NCI-H774 (cell line): ENCODE measurements around the gene DLX3.
"Not testable (repeated sequence)": the region's sequence is repeated elsewhere in the genome, so short reads cannot be mapped to it uniquely, and the experiment has no call there.

Experiments
- DNase-seq: peaks from one replicate; lab custom pipeline; 2025; lab: John Stamatoyannopoulos, UW

The DLX3 gene

DNA sequence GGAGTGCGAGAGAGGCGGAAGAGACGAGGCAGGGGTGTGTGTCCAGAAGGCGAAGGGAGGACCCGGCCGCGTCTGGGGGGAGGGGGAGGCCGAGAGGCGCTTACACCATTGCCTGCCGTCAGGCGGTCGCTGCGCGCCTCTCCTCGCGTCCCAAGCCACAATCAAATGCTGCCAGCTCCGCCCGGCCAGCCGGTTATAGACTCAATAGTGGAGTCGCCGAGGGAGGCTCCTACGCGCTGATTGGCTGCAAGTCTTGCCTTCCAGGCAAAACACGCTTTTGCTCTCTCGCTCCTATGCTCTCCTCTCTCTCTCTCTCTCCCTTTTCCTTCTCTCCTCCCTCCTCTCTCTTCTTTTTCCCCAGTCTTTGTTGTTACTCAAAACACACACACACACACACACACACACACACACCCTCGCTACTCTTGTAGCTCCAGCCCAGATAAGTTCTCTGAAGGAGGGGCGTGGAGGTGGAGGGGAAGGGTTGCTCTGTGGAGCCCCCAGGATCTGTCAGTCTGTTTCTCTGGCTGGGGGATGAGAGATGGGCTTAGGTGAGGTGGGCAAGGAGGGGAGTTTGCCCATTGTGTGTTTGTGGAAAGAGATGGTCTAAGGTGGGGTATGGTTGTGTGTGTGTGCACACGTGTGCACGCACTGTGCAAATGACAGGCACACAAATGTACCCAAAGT, at the start of gene DLX3:
DLX3 (minus strand) TSS at position 170 of the 684 bp plus-strand sequence. CDS start 226 bp downstream, outside the sequence.
- peak; percentile 40 for DNase-seq

DNA sequence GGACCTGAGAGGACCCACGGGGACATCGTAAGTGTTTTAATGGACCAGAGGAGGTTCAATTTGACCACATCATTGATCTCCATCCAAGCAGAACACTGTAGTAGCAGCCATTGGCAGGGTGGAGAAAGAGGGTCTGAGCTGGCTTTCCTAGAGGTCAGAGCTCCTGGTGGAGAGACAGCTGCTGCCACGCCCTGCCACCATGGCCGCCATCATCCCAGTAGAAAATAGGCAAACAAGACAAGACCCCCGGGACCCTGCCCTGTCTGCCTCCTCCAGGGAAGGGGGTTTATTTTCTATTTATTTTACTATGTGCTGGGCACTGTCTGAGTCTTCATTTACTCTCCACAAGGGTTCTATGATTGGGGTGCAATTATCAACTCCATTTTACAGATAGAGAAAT, 49.5 kb upstream of the DLX3 start:
- DNase-seq = no peak

DNA sequence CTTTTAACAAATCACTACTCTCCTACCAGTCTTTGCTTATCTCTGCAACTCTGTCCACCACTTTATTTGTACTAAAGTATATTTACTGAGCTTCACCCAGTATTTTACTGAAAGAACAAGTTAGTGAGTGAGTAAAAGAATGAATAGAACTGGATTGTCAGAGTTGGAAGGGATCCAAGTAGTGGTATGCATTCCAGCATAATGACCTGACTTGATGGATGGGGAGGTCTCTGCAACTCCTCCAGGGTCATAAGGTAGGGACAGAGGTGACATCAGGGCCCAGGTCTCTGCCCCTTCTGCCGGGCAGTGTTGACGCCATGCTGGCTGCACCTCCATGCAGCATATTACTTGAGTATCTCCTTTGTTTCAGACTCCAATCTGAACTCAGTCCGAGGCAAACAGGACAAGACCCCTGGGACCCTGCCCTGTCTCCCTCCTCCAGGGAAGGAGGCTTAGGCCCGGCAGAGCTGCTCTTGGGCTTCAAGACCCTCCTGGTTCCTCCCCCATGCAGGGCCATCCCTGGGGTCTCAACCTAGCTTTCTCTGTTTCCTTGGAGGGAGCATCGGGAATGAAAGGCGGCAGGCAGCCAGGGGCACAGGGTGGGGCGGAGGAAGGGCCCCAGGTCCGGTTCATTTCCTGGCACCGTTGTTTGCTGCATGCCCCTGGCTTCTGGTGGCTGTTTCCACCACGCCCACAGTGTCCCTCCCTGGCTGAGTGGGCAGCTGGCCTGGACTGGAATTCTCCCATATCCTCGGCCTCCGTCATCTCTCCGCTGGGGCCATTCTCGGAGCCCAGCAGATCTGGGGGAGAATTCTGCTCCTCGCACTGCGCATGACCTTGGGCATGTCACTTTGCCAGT, 48.5 kb upstream of the DLX3 start:
- DNase-seq = no peak

DNA sequence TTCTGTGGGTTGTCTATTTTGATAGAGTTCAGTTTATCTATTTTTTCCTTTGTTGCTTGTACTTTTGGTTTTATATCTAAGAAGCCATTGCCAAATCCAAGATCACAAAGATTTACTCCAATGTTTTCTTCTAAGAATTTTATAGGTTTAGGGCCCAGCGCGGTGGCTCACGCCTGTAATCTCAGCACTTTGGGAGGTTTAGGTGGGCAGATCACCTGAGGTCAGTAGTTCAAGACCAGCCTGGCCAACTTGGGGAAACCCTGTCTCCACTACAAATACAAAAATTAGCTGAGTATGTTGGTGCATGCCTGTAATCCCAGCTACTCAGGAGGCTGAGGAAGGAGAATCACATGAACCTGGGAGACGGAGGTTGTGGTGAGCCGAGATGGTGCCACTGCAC, 47.2 kb upstream of the DLX3 start:
- no peak for DNase-seq

DNA sequence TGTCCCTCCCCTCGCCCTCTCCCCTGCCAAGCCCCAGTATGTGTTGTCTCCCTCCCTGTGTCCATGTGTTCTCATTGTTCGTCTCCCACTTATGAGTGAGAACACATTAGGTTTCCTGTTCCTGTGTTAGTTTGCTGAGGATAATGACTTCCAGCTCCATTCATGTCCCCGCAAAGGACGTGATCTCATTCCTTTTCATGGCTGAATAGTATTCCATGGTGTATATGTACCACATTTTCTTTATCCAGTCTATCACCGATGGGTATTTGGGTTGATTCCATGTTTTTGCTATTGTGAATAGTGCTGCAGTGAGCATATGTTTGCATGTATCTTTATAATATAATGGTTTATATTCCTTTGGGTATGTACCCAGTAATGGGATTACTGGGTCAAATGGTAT, 45.5 kb upstream of the DLX3 start:
- not testable (repeated sequence) for DNase-seq

DNA sequence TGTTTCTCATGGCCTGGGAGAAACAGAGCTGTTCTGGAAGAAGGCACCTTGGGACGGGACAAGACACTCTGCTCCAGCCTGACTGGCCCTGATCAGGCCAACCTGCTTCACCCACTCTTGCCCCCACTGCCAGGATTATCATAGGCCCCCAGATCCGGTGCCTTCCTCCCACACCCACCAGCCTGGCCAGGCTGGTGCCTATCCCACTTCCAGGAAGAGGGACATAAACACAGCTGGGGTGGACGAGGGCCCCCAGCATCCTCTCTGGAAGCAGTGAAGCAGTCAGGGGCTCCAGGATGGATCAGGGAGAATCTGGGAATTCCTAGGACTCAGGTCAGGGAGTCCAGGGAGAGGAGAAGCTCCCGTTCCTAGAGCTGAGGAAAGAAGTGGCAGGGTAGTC, 44.0 kb upstream of the DLX3 start:
- no peak for DNase-seq

DNA sequence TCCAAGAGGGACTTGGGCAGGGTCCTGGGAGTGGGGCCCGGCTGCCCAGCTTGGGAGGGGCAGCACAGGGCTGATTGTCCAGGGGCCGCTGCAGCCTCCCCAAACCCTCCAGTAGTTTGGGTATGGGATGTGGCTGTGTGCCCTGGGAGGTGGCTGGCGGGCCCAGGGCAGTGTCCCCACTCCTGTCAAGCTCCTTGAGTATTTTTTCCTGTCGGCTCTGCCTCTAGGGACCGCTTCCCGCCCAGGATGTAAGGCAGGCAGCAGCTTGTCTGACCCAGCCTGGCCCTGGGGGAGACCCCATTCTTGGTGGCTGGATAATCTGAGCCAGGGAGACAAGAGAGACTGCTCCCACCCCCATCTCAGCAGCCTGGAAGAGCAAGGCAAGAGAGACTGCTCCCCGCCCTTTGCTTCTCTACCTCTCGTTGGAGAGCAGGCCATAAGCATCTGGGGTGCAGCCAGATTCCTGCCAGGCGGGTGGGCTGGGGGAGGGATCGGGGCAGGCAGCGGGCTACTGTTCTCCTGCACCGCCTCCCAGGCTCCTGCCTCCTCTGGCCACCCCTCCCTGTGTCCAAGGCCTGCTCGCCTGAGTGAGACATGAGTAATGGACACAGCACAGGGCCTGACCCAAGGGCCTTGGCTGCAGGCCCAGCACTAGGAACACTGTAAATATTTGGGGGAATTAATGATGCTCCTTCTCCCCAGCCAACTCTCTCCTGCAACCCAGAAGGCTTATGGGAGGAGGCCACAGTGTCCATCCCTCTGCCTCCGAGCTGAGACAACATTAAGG, 42.5 kb upstream of the DLX3 start:
- DNase-seq = peak; percentile 22

DNA sequence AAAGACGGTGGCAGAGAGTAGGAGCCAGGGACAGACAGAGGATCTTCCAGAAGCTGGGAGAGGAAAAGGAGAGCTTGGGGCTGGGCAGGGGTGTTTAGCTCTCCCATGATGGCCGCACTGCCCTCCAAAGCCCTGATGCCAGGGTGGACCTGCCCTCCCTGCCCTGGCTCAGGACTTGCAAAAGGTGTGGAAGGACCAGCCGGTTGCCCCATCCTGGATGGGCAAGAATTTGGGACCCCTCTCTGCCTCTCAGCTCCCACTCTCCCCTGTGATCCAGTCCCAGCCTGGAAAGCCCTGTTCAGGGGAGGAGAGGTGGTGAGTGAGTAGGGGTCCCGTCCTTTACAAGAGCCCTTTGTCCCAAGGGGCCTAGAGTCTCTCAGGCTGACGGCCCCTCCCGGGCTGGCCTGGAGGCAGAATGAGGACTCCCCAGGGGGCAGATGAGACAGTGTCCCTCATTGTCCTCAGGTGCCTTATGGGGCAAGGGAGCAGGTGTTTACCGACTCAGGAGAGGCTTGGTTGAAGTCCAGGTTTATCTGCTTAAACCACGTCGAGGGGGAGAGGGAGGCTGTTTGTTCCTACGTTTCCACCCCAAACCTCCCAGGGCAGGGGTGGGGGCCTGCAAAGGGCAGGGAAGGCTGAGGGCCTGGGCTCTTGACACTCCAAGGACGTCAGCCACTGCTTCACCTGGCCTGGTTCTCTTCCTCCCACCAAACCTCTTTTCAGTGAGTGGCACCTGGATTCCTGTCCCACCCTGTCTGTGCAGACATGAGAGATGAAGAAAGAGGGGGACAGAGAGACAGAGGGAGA, 41.6 kb upstream of the DLX3 start:
- peak; percentile 30 for DNase-seq

DNA sequence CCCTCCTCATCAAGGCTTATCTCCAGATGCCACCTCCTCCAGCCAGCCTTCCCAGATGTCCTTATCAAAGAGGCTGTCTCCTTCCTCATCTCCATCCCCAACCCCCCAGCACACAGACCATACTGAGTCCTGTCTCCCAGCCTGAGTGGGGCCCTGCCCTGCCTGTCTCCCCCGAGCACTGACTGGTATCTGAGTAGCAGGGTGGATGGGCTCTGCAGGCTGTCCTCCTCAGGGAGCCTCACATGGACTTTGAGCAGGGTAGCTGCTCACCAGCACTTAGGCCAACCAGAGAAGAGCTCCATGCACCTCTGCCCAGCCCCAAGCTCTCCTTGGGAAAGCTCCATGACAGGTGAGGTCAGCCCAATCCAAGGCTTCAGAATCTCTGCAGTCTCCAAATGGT, 40.9 kb upstream of the DLX3 start:
- no peak for DNase-seq

DNA sequence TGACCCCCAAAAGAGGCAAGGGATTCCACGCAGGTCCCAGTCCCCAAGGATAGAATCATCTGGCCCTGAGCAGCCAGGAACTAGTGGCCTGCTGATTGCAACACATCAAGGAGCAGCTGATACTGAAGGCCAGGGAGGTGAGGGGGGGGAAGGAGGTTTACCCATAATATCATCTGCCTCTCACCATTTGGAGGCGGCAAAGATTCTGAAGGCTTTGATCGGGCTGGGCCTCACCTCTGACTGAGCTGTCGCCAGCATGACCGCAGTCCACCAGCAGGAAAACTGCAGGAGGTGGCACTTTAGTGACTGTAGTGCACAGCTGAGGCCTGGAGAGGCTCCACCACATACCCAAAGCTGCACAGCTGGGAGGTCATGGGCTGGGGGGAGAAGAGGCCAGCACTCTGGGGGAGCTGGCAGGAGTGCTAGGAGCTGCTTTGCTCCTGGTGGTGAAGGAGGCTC, 40.4 kb upstream of the DLX3 start:
- DNase-seq = no peak

DNA sequence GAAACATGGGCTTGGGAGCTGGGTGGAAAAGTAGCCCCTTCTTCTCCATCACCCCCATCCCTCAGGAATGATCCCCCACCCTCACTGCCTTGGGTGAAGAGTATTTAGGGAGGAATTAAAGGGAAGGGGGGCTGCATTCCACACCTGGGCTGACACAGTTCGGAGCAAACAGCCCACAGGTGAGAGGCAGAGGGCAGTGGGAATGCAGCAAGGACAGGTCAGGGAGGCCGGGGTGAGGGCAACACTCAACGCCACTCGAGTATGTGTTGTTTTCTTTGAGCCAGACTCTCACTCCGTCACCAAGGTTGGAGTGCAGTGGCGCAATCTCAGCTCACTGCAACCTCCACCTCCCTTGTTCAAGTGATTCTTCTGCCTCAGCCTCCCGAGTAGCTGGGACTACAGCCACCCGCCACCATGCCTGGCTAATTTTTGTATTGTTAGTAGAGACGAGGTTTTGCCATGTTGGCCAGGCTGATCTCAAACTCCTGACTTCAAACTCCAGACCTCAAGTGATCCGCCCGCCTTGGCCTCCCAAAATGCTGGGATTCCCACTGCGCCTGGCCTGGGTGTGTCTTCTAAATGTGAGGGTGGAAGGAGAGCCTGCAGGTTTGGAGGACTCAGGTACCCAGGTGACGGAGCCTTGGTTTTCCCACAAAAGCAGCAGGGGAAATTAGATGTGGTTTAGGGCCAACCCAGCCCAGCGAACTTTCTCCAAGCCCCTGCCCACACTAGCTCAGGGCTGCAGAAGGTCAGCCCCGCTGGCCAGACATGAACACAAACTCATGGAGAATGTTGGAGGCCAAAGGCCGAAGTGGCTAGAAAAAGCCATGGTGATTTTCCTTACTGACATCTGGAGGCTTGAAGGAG, 39.7 kb upstream of the DLX3 start:
- no peak for DNase-seq

DNA sequence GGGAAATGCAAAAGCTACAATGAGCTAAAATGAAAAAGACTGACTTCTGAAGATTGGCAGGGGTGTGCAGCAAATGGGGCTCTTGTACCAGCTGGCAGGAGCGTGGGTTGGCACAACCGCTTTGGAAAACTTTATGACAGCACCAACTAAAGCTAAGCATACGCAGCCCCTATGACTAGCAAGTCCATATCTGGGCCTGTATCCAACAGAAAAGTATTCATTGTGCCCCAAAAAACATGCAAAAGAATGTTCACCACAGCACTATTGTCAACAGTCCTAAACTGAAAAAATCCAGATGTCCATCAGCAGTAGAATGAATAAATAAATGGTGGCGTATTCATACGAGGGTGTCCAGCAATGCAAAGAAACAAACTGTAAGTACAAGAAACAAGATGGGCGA, 38.3 kb upstream of the DLX3 start:
- no peak for DNase-seq

DNA sequence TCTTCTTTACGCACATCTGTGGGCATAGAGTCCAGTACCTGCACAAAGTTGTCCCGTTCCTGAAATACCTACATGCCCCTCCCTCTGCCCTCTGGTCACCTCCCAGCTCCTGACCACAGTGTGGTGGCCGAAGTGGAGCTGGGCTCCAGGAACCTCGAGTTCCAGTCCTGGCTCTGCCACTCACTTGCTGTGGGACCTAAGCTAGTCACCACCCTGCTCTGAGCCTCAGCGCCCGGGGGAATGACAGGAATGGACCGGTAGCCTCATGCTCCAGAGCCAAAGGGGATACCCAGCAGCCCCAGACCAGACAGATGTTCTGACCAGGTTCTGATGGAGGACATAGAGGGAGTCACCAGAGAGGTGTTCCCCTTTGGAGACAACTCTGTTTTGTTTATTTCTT, 34.2 kb upstream of the DLX3 start:
- DNase-seq = no peak

DNA sequence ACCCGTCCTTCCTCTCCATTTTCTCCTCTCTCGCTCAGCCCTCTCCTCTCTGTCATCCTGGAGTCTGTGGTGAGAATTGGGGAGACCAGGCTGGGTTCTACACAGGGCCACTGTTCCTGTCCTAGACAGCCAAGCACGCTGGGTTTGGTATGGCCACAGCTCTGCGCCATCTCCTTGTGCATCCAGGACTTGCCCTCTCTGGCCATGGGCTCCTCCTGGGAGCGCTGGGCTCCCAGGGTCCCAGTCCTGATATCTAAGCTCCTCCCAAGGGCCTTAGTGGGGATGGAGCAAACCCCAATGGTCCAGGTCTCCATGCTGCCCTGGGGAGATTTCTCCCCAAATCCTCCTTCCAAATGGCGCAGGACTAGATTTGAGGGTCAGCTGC, 33.7 kb upstream of the DLX3 start:
- DNase-seq = no peak

DNA sequence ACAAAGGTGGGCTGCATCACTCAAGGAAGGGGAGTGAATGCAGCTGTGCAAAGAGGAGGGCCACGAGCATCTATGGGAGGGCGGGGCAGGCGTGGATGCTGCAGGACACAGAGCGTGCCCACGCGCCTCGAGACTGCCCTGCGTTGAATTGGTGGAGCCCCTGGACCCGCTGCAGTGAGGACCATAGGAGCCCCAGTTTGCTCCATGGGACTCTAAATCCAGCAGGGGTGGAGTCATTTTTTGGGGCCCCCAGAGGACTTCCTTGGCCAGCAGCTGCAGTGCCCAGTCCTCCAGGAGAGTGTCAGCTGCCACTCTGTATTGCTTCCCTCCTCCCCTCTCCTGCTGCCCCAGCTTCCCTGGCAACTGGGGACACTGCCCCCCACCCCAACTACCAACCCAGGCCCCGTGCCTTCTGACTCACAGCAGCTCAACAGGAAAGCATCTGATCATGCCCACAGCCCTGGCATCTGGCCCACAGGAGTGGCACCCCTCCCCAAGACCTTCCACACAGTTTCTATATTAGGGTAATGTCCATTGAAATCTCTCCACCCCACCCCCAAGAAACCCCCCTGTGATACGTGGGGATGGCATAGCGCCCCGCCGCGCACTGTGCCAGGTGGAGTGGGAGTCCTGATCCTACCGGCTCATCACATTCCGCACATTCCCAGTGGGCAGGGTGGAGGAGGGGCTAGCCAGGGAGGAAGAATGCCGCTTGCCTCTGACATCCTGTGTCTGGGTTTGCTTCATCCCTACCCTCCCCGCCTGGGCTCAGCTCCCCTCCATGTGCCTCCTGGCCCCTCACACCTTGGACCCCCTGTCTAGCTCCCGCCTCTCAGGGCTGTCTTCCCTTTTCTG, 33.1 kb upstream of the DLX3 start:
- DNase-seq = no peak

DNA sequence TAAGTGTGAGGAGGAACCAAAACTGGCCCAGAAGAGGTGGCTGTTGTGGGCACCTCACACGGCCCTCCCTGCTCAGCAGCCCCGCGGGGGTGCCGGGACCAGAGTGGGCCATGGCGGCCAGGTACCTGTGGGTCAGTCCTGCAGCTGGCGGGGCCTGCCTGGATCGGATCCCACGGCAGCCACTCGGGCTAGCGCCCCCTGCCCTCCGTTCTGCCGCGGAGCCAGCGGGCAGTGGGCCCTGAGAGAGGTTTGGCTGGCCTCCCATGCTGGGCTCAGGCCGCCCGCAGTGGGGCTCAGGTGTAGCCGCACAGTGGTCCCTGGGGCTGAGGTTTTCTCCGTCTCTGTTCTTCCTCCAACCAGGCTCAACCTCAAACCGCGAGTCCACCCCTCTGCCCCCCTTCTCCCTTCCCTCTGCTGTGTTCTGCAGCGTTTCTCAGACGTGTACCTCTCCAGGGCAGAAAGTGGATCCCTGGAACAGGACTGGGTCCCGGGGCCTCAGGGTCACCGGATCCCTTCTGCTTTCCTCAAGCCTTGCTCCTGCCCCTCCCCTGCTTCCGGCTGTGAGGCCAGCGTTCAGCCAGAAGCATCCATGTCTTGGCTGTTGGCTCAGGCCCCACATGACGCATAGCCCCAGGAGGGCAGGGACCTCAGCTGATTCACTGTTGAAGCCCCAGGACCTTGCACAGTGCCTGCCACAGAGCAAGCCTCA, 32.3 kb upstream of the DLX3 start:
- no peak for DNase-seq

DNA sequence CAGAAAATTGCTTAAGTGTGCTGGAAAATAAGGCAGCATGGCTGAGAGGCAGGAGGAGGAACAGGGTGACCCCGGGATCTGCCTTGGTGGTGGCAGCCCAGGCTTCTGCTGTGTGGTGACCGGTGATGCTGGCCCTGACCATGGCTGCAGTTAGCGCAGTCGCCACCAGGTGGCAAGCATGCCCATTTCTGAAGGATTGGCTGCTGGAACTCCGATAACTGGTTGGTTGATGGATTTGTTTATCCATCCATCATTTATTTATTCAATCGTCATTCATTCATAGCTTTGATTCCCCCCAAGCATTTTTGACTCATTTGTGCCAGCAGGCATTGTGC, 31.8 kb upstream of the DLX3 start:
- peak; percentile 68 for DNase-seq

DNA sequence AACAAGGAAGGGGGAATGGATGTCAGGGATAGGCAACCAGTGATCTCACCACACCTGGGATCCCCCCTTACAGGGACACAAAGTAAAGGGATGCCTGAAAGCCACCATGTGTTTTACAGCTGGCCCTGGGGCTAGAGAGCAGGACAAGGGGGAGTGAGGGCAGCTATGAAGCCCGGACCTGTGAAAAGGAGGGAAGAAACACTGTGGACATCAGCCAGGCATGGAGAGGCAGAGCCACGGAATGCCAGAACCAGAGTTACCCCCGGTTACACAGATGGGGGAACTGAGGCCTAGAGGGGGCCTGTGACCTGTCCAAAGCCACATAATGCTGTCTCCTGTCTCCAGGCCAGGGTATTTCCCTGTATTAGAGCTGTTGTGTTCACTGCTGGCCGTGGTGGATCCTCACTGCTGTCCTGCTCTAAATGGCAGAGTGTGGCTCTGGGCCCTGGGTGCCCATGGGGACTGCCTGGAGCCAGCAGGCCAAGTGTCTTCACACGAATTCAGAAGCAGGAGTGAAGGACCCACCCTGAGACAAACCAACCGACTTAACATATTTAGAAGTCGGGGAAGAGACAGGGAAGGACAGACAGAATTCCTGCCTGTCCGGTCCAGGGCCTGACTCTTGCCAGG, 31.1 kb upstream of the DLX3 start:
- DNase-seq = no peak

DNA sequence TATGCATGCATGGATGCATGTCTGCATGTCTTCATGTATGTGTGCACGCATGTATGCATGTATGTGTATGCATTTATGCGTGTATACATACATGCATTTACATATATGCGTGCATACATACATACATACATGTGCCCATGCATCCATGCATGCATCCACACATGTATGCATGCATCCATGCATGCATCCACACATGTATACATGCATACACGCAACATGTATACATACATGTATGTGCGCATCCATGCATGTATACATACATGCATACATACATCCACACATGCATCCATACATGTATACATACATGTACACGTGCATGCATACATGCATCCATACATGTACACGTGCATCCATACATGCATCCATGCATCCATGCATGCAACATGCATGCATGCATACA, 29.8 kb upstream of the DLX3 start:
- no peak for DNase-seq
